ENCODE data around the gene CEP76.

- TF ChIP-seq, protein P1, sequence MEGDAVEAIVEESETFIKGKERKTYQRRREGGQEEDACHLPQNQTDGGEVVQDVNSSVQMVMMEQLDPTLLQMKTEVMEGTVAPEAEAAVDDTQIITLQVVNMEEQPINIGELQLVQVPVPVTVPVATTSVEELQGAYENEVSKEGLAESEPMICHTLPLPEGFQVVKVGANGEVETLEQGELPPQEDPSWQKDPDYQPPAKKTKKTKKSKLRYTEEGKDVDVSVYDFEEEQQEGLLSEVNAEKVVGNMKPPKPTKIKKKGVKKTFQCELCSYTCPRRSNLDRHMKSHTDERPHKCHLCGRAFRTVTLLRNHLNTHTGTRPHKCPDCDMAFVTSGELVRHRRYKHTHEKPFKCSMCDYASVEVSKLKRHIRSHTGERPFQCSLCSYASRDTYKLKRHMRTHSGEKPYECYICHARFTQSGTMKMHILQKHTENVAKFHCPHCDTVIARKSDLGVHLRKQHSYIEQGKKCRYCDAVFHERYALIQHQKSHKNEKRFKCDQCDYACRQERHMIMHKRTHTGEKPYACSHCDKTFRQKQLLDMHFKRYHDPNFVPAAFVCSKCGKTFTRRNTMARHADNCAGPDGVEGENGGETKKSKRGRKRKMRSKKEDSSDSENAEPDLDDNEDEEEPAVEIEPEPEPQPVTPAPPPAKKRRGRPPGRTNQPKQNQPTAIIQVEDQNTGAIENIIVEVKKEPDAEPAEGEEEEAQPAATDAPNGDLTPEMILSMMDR (IDR thresholded peaks at IDR 0.05) = no peak
- TF ChIP-seq TCF7L2 (IDR thresholded peaks at IDR 0.05; ENCODE audit: low read depth, low read length) (no peak), POLR2AphosphoS5 (IDR thresholded peaks at IDR 0.05; ENCODE audit: low read depth, low read length) (no peak)
- TF ChIP-seq, protein P2, sequence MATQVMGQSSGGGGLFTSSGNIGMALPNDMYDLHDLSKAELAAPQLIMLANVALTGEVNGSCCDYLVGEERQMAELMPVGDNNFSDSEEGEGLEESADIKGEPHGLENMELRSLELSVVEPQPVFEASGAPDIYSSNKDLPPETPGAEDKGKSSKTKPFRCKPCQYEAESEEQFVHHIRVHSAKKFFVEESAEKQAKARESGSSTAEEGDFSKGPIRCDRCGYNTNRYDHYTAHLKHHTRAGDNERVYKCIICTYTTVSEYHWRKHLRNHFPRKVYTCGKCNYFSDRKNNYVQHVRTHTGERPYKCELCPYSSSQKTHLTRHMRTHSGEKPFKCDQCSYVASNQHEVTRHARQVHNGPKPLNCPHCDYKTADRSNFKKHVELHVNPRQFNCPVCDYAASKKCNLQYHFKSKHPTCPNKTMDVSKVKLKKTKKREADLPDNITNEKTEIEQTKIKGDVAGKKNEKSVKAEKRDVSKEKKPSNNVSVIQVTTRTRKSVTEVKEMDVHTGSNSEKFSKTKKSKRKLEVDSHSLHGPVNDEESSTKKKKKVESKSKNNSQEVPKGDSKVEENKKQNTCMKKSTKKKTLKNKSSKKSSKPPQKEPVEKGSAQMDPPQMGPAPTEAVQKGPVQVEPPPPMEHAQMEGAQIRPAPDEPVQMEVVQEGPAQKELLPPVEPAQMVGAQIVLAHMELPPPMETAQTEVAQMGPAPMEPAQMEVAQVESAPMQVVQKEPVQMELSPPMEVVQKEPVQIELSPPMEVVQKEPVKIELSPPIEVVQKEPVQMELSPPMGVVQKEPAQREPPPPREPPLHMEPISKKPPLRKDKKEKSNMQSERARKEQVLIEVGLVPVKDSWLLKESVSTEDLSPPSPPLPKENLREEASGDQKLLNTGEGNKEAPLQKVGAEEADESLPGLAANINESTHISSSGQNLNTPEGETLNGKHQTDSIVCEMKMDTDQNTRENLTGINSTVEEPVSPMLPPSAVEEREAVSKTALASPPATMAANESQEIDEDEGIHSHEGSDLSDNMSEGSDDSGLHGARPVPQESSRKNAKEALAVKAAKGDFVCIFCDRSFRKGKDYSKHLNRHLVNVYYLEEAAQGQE (IDR thresholded peaks at IDR 0.05; ENCODE audit: insufficient read depth in 1 of 2, low read depth in 2 of 2, low read length in 1 of 2) = no peak
Measured at GRCh38 chr18:12751503-12751884, 49.0 kb upstream of the CEP76 start.
